CD4-positive, alpha-beta T cell (primary cell): ENCODE results near the gene MSANTD4. TPM values are rescaled to one million over a fixed set of nuclear protein-coding genes. Genes with fewer than 3 reads are reported as not detected.

ENCODE experiments used
- ATAC-seq: fragments of 200-7000 bp; cut with Tn5 transposase; one replicate; pipeline ENCODE4 v1.10.0; 2022; ENCODE audit warnings: mild to moderate bottlenecking; ENCODE audit not compliant: poor library complexity
- CTCF ChIA-PET: fragments of 350-600 bp; sonication (Branson Sonifier 250); formaldehyde crosslinking; loops from one replicate; lab custom pipeline; 2021; ENCODE audit warnings: antibody characterized with exemption, inconsistent platforms; lab: Charles Lee
- POLR2A ChIA-PET: fragments of 350-600 bp; sonication (Branson Sonifier 250); formaldehyde crosslinking; loops from one replicate; lab custom pipeline; 2021; ENCODE audit warnings: antibody characterized with exemption, inconsistent platforms; lab: Charles Lee
- DNase-seq, 14 experiments: peaks; one replicate each; pipeline ENCODE4 v3.0.0-alpha.2; 2013 to 2020; ENCODE audit warnings: mixed read lengths in 2 of 14
- H3K27ac ChIP-seq, 2 donors: one replicate each; pipeline versions ENCODE4 v1.5.1 to v1.7.0; 2013; ENCODE audit warnings: low read length in 2 of 2, low read depth in 1 of 2, mild to moderate bottlenecking in 1 of 2
- H3K27me3 ChIP-seq, 2 experiments: 1 replicate in 1 of 2; 2 replicates in 1 of 2; pipeline versions ENCODE4 v1.6.1 to v1.7.0; 2013; ENCODE audit warnings: low read length in 2 of 2, control low read depth in 1 of 2, mild to moderate bottlenecking in 1 of 2, moderate library complexity in 1 of 2; ENCODE audit not compliant: insufficient read depth in 2 of 2, control insufficient read depth in 1 of 2
- H3K36me3 ChIP-seq: one replicate; pipeline ENCODE4 v1.6.1; 2013; ENCODE audit warnings: low read length, control low read depth; ENCODE audit not compliant: insufficient read depth
- H3K4me1 ChIP-seq: one replicate; pipeline ENCODE4 v1.6.1; 2013; ENCODE audit warnings: low read length, control low read depth; ENCODE audit not compliant: insufficient read depth
- H3K4me3 ChIP-seq: one replicate; pipeline ENCODE4 v1.5.1; 2013; ENCODE audit warnings: mild to moderate bottlenecking, low read length, moderate library complexity
- H3K9me3 ChIP-seq, 2 experiments: 1 replicate in 1 of 2; 2 replicates in 1 of 2; pipeline versions ENCODE4 v1.6.1 to v1.7.0; 2013; ENCODE audit warnings: low read length in 2 of 2, mild to moderate bottlenecking in 2 of 2, control low read depth in 1 of 2, moderate library complexity in 1 of 2; ENCODE audit not compliant: control insufficient read depth in 1 of 2, insufficient read depth in 1 of 2
- H3K27ac Mint-ChIP-seq: one replicate; pipeline ENCODE4 v1.8.0; 2020; ENCODE audit warnings: mixed read lengths
- H3K27me3 Mint-ChIP-seq: one replicate; pipeline ENCODE4 v1.8.0; 2021; ENCODE audit warnings: mixed read lengths
- H3K36me3 Mint-ChIP-seq: one replicate; pipeline ENCODE4 v1.8.0; 2021; ENCODE audit warnings: low read depth, mixed read lengths
- H3K4me1 Mint-ChIP-seq: one replicate; pipeline ENCODE4 v1.8.0; 2021; ENCODE audit warnings: low read depth, mixed read lengths
- H3K4me3 Mint-ChIP-seq: one replicate; pipeline ENCODE4 v1.8.0; 2020; ENCODE audit warnings: mild to moderate bottlenecking, mixed read lengths
- H3K9me3 Mint-ChIP-seq: one replicate; pipeline ENCODE4 v1.8.0; 2020; ENCODE audit warnings: mixed read lengths
- intact Hi-C, 2 experiments: fragments of 100-400 bp; cut with DNase I in 1 of 2; cut with micrococcal nuclease in 1 of 2; formaldehyde crosslinking; loops; one replicate each; pipeline versions ENCODE4 v1.15.1 to v1.9.0; 2023 to 2025; cut with DNase I, micrococcal nuclease
- total RNA-seq, 174 experiments: library from RNA in 2 of 174; stranded (reverse) in 2 of 174; gene quantifications; one replicate each; pipeline ENCODE4 v1.2.3 and lab custom pipeline; 2021 to 2026
- TF ChIP-seq, protein P1 (sequence below): fragments of 200-600 bp; IDR thresholded peaks from one replicate; pipeline ENCODE4 v1.8.0; 2022; ENCODE audit warnings: antibody characterized with exemption, mild to moderate bottlenecking

The MSANTD4 gene
- total RNA-seq, 2 experiments from 2014 or later, result 4.3 to 6.2 TPM

DNA sequence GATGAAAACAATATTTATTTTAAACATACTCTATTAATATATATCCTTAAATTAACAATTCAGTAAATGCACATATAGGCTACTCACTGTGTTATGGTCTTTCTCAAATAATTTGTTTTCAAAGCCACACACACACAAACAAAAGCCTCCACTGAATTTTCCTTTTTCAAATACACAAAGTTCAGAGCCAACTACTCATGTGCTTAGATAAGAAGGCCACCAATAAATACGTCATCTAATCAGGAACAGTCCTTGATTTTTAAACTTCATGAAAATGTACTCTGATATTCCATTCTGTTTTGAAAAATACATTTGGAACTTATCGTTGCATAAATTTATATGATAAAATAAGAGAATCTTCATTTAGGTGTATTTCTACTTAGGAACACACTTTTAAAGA is 29.1 kb upstream of the MSANTD4 start:
- H3K4me3 ChIP-seq, result no peak overlapping the region
- ChIA-PET POLR2A (no interaction called here), CTCF (no interaction called here)
- Mint-ChIP-seq H3K27ac (no peak overlapping the region), H3K36me3 (peaks cover 15% of the 10 kb centered on the region), H3K27me3 (peaks cover 4% of the 10 kb centered on the region), H3K4me3 (no peak overlapping the region), H3K9me3 (no peaks in the 10 kb centered on the region), H3K4me1 (no peaks in the 10 kb centered on the region)
- H3K9me3 ChIP-seq, result no peaks in the 10 kb centered on the region
- H3K36me3 ChIP-seq, result no peaks in the 10 kb centered on the region
- TF ChIP-seq, protein P1, sequence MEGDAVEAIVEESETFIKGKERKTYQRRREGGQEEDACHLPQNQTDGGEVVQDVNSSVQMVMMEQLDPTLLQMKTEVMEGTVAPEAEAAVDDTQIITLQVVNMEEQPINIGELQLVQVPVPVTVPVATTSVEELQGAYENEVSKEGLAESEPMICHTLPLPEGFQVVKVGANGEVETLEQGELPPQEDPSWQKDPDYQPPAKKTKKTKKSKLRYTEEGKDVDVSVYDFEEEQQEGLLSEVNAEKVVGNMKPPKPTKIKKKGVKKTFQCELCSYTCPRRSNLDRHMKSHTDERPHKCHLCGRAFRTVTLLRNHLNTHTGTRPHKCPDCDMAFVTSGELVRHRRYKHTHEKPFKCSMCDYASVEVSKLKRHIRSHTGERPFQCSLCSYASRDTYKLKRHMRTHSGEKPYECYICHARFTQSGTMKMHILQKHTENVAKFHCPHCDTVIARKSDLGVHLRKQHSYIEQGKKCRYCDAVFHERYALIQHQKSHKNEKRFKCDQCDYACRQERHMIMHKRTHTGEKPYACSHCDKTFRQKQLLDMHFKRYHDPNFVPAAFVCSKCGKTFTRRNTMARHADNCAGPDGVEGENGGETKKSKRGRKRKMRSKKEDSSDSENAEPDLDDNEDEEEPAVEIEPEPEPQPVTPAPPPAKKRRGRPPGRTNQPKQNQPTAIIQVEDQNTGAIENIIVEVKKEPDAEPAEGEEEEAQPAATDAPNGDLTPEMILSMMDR, result no peak
- no peak for DNase-seq
- H3K4me1 ChIP-seq, result no peaks in the 10 kb centered on the region
- no peak overlapping the region for H3K27ac ChIP-seq
- ATAC-seq, result no peak
- H3K27me3 ChIP-seq, result no peaks in the 10 kb centered on the region
- intact Hi-C loops, result no loop called here

GRCh38 chr11:106049727-106050476 is 27.9 kb upstream of the MSANTD4 start:
- no peaks in the 10 kb centered on the region for H3K4me1 ChIP-seq
- intact Hi-C loops, result no loop called here
- H3K9me3 ChIP-seq, result no peaks in the 10 kb centered on the region
- H3K27ac ChIP-seq, result no peak overlapping the region
- no peaks in the 10 kb centered on the region for H3K36me3 ChIP-seq
- H3K27me3 ChIP-seq, result no peaks in the 10 kb centered on the region
- H3K4me3 ChIP-seq, result no peak overlapping the region
- ChIA-PET CTCF (no interaction called here), POLR2A (no interaction called here)
- no peak for ATAC-seq
- no peak overlapping the region for H3K27ac Mint-ChIP-seq
- no peaks in the 10 kb centered on the region for H3K9me3 Mint-ChIP-seq
- no peak for DNase-seq
- no peak overlapping the region for H3K4me3 Mint-ChIP-seq
- no peaks in the 10 kb centered on the region for H3K4me1 Mint-ChIP-seq
- TF ChIP-seq, protein P1, result no peak
- peaks cover 12% of the 10 kb centered on the region for H3K27me3 Mint-ChIP-seq
- H3K36me3 Mint-ChIP-seq, result peaks cover 9% of the 10 kb centered on the region

DNA sequence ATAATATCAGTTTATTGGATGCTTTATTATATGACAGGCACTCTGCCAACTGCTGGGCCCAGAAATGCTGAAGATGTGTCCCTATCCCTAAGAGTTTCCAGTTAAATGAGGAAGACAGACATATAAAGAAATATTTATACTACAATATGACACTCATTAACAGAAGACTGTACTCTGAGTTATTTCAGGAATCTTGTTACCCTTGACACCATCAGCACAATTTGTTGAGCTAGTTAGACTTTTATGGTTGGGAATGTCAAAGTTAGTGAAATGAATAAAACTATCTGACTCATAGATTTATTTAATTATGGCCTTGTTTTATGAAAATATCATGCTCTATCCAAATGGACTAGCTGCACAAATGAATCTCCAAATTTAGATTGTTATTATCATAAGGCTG is 25.6 kb upstream of the MSANTD4 start:
- Histone ChIP-seq H3K4me1 (no peaks in the 10 kb centered on the region), H3K36me3 (no peaks in the 10 kb centered on the region), H3K27me3 (no peaks in the 10 kb centered on the region), H3K27ac (no peak overlapping the region), H3K9me3 (no peaks in the 10 kb centered on the region), H3K4me3 (no peak overlapping the region)
- intact Hi-C loops, result no loop called here
- no peak for DNase-seq
- CTCF ChIA-PET, result no interaction called here
- H3K9me3 Mint-ChIP-seq, result no peaks in the 10 kb centered on the region
- peaks cover 28% of the 10 kb centered on the region for H3K27me3 Mint-ChIP-seq
- no peaks in the 10 kb centered on the region for H3K36me3 Mint-ChIP-seq
- POLR2A ChIA-PET, result interaction anchor here (1.5 kb wide), 1 partner anchor 9 kb away, joined by 3 read pairs; no protein-coding TSS in a partner anchor
- H3K4me3 Mint-ChIP-seq, result no peak overlapping the region
- no peak for ATAC-seq
- H3K4me1 Mint-ChIP-seq, result no peaks in the 10 kb centered on the region
- TF ChIP-seq, protein P1, result no peak
- no peak overlapping the region for H3K27ac Mint-ChIP-seq
